SKM-1 (cell line): Measurements from ENCODE around the gene DGKB.

Source experiments
- DNase-seq: peaks from one replicate; lab custom pipeline; 2025; ENCODE audit not compliant: unreplicated experiment; lab: John Stamatoyannopoulos, UW

The DGKB gene

DNA sequence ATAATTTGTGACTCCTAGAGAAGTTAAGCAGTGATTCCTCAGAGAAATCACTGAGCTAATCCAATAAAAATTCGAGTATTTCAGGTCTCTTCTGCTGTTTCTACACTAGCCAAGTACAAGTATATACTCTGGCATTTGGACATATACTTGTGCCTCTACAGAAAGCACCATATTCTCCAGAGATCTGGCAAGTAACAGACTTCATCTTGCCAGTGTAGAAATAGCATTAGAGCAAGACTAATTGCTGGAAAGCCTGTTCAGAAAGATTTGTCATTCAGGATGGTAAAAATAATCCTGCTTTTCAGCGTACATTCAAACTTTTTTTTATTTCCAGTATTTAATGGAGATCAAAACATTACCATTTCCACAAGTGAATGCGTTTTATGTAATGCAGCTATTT is 502.3 kb downstream of the DGKB start:
- no peak for DNase-seq

DNA sequence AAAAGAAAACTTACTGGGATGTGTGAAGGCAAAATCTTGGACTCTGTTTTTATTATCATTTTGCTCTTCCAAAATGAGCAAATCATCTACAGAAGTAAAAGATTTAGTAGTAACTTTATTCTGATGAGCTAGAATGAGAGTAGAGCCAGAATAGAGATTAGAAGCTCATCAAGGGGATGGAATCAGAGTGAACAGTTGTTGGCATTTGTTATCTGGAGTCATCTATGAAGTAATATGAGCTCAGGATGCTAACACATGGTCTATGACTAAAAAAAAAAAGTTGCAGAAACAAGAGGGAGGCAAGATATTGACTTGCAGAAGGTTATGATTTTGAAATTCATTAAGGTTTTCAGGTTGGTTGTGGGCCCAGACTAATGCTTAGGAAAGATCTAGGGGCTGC is 504.0 kb downstream of the DGKB start:
- no peak for DNase-seq

GRCh38 chr7:14395860-14396259 is 506.7 kb downstream of the DGKB start:
- DNase-seq, result no peak

- no peak for DNase-seq
Measured at GRCh38 chr7:14394786-14395185, 507.8 kb downstream of the DGKB start.

DNA sequence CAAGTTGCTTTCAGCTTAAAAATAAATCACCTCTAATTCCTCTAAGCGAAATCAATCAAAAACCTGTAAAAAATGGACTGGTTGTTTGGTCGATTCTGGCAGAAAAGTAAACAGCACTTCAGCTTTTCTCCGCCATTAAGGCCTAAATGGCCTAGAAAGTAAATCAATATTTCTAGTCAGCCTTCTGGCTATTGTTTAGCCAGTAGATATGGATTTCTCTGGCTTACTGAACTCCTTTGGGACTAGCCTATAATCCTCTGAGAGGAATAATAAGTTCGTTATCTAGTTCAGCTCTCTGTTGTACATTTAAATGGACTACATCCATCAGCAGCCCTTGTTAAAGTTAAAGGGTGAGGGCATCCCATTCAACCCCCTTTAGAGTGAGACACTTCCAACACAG is 513.0 kb downstream of the DGKB start:
- no peak for DNase-seq

- no peak for DNase-seq
Measured at GRCh38 chr7:14389181-14389591, 513.4 kb downstream of the DGKB start.

DNA sequence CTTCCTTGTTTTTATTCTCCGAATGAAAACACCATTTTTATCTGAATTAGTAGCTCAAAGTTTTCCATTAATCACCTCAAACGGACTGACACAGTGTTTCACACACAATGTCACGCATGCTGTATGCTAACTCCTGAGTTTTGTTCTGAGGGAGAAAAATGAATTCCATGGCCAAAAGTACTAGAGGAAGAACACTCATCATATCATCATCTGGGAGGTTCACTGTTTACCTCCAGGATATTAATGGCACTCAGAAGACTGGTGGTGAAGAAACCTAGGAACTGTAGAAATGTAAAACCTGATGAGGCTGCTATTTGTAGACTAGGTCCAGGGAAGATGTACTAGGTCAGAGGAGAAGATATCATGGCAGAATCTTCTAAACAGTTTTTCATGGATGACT is 517.5 kb downstream of the DGKB start:
- no peak for DNase-seq

DNA sequence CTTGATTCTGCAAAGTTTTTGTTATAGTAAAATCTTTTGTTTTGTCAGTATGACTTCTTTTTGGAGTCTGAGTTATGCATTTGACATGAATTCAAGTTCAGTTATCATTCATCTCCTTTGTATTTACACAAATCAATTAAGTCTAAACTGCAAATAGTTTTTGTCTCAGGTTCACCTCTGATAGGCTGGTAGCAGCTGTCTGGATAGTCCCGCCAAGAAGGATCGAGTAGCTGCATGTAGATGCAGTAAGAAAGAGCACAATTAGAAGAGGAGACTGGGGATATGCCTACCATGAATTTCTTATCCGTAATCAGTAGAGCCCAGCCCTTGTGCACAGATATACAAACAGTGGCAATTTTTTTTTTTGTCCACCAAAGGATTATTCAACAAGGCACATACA is 520.6 kb downstream of the DGKB start:
- no peak for DNase-seq

DNA sequence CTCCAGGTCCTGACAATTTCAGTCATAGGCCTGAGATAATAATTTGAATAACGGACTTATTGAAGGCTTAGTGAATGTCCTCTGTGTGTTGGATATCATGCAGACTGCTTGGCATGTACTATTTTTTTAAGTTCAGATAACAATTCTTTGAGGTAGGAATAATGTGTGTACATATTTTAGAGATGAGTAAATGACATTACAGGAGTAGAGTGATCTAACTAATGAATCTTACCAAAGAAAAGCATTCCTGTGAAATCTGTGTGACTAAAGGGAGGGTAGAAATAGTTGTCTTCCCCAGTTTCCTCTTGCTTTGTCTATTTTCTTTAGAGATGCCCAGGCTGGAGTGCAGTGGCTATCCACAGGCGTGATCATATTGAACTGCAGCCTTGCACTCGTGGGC is 521.2 kb downstream of the DGKB start:
- DNase-seq, result no peak

GRCh38 chr7:14380881-14381280 is 521.7 kb downstream of the DGKB start:
- DNase-seq, result no peak

DNA sequence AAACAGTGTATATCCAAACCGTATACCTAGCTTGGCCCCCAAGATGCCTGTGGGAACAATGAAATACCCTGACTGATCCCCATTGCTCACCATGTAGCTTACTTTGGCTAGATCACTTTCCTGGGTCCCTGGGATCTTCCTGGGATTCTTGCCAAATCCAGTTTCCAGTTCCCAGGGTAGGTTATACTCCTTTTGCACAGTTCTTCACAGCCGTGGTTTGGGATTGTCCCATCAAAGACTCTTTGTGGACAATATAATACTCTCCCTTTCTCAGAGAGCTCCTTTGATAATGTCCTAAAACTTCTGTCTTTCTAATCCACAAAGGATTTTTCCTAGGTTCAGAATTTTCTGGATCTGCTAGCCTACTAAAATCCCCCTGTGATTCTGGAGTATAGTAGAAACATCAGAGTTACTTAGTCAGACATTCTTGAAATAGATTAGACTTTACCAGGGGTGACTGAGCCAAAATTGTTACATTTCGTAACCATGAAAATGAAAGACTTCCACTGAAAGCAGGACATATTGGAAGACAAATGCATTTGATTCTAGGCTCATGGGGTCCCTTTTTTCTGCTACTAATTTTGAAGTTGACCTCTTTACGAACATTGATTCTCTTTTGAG is 524.8 kb downstream of the DGKB start:
- no peak for DNase-seq

GRCh38 chr7:14376711-14377110 is 525.8 kb downstream of the DGKB start:
- DNase-seq, result no peak

DNA sequence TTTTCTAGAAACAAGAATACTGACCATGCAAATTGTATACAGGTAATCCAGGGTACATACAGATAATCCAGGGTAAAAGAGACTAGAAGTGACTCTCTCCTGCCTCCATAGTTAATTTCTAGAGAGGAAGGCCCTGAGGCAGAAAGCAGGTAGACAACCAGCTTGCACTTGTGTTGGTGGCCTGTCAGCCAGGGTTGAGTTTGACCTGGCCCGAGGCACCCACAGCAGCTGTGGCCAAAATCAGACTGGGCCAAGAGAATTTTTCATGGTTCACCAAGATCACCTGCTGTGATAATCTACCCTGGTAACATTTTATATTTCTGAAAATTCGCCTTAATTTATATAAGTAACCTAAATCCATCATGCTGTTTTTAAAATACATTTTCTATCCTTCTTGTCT is 526.6 kb downstream of the DGKB start:
- no peak for DNase-seq

DNA sequence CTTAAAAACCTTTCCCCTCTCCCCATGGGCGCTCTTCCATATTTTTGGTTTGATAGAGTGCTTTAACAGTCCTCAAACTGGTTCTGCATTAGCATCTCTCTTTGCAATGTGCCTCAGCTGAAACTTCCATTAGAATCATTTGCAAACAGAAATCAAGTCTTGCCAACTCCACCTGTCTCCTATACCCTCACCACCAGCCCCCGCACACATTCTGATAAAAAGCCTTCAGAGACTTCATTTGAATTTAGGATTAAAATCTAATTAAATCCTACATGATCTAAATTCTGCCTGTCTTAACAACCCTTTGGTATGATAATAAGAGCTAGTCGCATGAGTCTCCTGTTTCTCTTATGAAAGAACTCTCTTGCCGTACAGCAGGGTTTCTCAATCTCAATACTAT is 528.2 kb downstream of the DGKB start:
- DNase-seq, result no peak

DNA sequence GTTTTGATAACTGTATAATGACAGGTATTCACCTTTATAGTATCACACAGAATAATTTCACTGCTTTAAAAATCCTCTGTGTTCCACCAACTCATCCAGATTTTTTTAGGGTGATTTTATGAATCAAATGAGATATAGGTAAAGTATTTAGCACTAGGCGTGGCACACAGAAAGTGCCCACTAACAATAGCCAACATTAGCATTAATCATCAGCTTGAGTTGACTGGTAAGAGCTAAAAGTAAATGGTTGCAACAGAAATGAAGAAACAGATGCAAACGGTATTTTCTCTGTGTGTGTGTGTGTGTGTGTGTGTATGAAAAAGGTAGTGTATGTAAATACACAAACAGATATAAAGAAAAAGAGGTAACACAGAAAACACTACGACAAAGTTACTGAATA is 534.3 kb downstream of the DGKB start:
- no peak for DNase-seq

DNA sequence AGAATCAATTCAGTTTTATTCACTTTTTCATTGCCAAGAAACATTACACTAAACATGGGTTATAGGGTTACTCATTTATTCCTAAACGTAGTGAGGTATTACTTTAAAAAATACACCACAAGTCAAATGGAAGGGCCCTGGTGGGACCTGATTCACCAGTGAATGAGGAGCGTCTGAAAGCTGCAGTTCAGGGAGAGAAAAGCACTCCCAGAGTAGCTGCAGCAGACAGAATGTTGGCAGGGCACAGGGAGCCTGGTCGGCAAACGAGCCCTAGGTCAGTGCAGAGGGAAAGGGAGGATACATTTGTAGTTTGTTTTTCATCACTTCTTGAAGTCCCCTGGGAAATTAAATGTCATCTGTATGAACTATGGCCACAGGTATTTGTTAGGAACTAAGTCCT is 551.4 kb downstream of the DGKB start:
- DNase-seq, result no peak

DNA sequence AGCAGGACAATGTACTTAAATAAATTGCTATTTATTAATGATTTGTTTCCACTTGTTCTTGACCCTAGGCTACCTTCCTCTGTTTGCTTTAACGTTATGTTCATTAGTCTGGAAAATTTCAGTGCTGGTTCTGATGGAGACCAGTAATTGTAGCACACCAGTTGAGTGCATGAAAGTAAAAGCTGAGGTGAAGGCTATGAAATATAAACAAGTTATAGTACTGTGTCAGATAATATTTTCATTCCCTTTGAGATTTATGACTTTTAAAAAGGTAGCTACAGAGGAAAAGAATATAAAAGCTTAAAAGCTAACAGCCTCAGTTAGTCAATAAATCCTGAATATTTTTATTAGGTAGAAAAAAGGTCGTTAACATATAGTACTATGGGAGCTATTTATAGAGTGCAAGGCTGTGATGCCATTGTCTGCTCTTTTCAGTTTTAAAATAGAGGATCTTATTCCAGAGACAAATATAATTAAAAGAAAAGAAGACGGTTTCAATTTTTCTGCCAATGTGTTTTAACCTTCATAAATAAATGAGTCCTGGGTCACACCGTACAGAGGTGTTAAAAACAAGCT is 561.3 kb downstream of the DGKB start:
- no peak for DNase-seq

DNA sequence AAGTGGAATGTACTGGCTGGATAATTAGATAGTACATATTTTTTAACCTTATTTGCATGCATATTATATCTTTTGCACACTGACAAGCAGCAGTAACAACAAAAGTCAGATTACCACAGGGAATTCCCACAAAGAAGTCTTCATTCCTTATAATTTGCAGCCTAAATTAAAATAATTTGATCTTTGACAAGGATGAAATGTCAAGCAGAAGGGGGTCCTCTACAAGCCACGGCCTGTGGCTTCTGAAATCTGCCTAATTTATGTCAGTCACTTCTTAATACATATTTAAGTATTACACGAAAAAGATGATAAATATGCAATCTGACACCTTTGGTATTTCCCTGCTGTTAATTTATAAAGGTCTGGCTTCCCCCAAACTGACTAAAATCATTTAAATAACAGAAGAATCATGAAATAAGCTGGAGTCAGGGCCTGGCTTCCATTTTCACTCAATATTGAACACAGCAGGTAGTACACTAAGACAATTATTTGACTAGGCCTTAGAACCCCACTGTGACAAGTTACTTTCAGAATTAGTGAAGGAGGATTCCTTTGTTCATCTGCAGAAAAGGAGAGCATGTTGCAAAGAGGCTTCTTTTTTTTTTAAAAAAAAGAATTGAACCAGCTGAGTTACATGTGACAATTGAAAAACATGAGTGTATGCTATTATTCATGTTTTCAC is 562.0 kb downstream of the DGKB start:
- DNase-seq, result no peak

DNA sequence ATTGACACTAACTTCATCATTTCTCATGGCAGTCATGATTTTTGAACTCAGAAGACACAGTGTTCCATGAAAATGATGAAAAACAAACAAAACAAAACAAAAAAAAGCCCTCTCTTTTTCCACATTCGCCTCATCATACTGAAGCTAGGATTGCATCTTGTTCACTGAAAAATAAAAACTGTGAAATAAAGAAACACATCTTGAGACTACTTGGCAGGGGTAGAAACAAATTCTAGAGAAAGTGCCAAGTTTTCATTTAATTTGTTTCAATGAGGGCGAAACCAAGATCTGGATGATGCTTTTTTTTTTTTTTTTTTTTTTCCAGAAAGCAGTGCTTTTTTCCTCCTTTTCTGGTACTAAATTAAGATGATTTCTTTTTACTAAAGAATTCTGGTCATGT is 562.7 kb downstream of the DGKB start:
- no peak for DNase-seq

DNA sequence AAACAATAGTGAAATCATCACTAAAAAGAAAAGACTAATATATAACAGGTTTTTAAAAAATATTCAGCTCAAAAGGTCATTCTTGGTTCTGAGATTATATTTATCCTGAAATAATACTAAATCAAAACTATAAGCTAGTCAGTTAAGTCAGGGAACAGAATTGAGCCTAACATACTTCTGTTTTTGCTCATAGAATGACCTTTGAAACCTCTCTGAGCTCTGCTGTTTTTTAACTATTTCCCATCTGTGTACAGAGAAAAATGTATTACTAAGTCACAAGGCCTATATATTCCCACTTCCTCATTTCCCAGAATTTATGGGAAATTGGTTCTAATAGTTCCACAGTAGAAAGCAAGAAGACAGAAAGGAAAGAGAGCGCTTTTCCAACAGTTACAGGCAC is 566.3 kb downstream of the DGKB start:
- DNase-seq, result no peak

- DNase-seq, result no peak
Measured at GRCh38 chr7:14332155-14332554, 570.4 kb downstream of the DGKB start.

DNA sequence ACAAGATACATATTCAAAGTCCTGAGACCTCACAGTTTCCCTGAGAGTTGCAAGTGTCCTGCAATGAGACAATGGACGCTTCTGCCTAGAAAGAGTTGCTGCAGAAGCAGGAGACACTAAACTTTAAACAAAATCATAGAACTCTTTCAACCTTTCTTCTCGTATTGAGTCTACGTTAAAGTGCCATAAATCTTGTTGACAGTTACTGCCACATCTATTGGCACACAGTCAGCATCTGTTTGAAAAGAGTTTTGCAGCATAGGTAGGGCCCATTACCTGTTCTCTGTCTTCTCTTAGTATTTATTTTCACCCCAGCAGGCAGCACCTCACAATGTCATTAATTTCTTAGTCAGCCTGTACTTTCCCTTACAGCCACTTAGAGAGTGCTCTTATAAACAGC is 577.8 kb downstream of the DGKB start:
- no peak for DNase-seq

- DNase-seq, result no peak
Measured at GRCh38 chr7:14322724-14323123, 579.8 kb downstream of the DGKB start.
